Sigmoid colon (tissue), 4 donors: ENCODE measurements around the gene SHISA6.

Source experiments
- EP300 ChIP-seq, 4 donors: sonication (generic); formaldehyde crosslinking; IDR thresholded peaks; one replicate each; pipeline ENCODE4 v1.6.1; 2017; ENCODE audit warnings: antibody characterized with exemption in 4 of 4
- POLR2AphosphoS5 ChIP-seq, 4 donors: sonication (generic); formaldehyde crosslinking; IDR thresholded peaks; one replicate each; pipeline ENCODE4 v1.6.1; 2017; ENCODE audit warnings: antibody characterized with exemption in 4 of 4
- TF ChIP-seq, protein P1 (sequence below), 4 experiments: fragments of 450-650 bp in 3 of 4; fragments of 200-600 bp in 1 of 4; IDR thresholded peaks; one replicate each; pipeline ENCODE4 v1.5.1; 2016 to 2019; ENCODE audit warnings: antibody characterized with exemption in 4 of 4, mild to moderate bottlenecking in 3 of 4, moderate library complexity in 2 of 4

GRCh38 chr17:11565591-11565990, 324.6 kb downstream of the SHISA6 start:
- TF ChIP-seq, protein P1, sequence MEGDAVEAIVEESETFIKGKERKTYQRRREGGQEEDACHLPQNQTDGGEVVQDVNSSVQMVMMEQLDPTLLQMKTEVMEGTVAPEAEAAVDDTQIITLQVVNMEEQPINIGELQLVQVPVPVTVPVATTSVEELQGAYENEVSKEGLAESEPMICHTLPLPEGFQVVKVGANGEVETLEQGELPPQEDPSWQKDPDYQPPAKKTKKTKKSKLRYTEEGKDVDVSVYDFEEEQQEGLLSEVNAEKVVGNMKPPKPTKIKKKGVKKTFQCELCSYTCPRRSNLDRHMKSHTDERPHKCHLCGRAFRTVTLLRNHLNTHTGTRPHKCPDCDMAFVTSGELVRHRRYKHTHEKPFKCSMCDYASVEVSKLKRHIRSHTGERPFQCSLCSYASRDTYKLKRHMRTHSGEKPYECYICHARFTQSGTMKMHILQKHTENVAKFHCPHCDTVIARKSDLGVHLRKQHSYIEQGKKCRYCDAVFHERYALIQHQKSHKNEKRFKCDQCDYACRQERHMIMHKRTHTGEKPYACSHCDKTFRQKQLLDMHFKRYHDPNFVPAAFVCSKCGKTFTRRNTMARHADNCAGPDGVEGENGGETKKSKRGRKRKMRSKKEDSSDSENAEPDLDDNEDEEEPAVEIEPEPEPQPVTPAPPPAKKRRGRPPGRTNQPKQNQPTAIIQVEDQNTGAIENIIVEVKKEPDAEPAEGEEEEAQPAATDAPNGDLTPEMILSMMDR (IDR thresholded peaks at IDR 0.05), result no peak
- no peak for TF ChIP-seq EP300 (IDR thresholded peaks at IDR 0.05)
- TF ChIP-seq POLR2AphosphoS5 (IDR thresholded peaks at IDR 0.05), result no peak
